IMR-90 (cell line): ENCODE data around the gene GPRASP2. TPM values are rescaled to one million over a fixed set of nuclear protein-coding genes. Genes with fewer than 3 reads are reported as not detected.

Experiments
- ATAC-seq: fragments of 200-7000 bp; cut with Tn5 transposase; 2 replicates; pipeline ENCODE4 v1.9.1; 2020; ENCODE audit warnings: low read depth, mild to moderate bottlenecking, moderate library complexity
- BruUV-seq: library from RNA; stranded (reverse); fragments of 400-500 nt; replicated peaks from 2 replicates; lab custom pipeline; 2021; lab: Mats Ljungman, UMichigan
- CTCF ChIA-PET: fragments of 300-600 bp; formaldehyde crosslinking; extraction: SDS; loops from one replicate; lab custom pipeline; 2021; ENCODE audit warnings: antibody characterized with exemption; lab: Yijun Ruan, JAX
- POLR2A ChIA-PET: fragments of 300-600 bp; sonication (Branson Sonifier 250); formaldehyde crosslinking; loops from one replicate; lab custom pipeline; 2022; ENCODE audit warnings: antibody characterized with exemption; ENCODE audit not compliant: unreplicated experiment; lab: Charles Lee
- DNase-seq: peaks from one replicate; pipeline ENCODE4 v3.0.0; 2013
- H2AFZ ChIP-seq: replicated peaks from 2 replicates; pipeline ENCODE3; 2013; ENCODE audit warnings: low read length, mild to moderate bottlenecking; ENCODE audit not compliant: poor library complexity
- H2AK5ac ChIP-seq: 2 replicates; pipeline ENCODE4 v1.6.1; 2013; ENCODE audit warnings: low read depth, low read length, inconsistent platforms
- H2AK9ac ChIP-seq: replicated peaks from 2 replicates; pipeline ENCODE3; 2013; ENCODE audit warnings: mild to moderate bottlenecking, low read depth, low read length, moderate library complexity; ENCODE audit not compliant: poor library complexity
- H2BK120ac ChIP-seq: 2 replicates; pipeline ENCODE4 v1.6.1; 2013; ENCODE audit warnings: low read depth, low read length, inconsistent platforms
- H2BK15ac ChIP-seq: 3 replicates; pipeline ENCODE4 v1.6.1; 2013; ENCODE audit warnings: low read depth, low read length, inconsistent platforms
- H2BK20ac ChIP-seq: 2 replicates; pipeline ENCODE4 v1.6.1; 2013; ENCODE audit warnings: low read depth, mild to moderate bottlenecking, inconsistent platforms, low read length, moderate library complexity
- H2BK5ac ChIP-seq: 2 replicates; pipeline ENCODE4 v1.6.1; 2013; ENCODE audit warnings: mild to moderate bottlenecking, low read depth, low read length, inconsistent platforms; ENCODE audit not compliant: poor library complexity, severe bottlenecking
- H3K14ac ChIP-seq: replicated peaks from 2 replicates; pipeline ENCODE4 v1.6.1; 2013; ENCODE audit warnings: low read depth, low read length, inconsistent platforms
- H3K18ac ChIP-seq: 2 replicates; pipeline ENCODE4 v1.6.1; 2013; ENCODE audit warnings: low read depth, low read length, control low read depth
- H3K23ac ChIP-seq: 2 replicates; pipeline ENCODE4 v1.6.1; 2013; ENCODE audit warnings: low read depth, low read length, inconsistent platforms
- H3K27ac ChIP-seq: 2 replicates; pipeline ENCODE4 v1.5.1; 2013; ENCODE audit warnings: mild to moderate bottlenecking, control low read depth, low read length; ENCODE audit not compliant: insufficient read depth
- H3K27me3 ChIP-seq: 2 replicates; pipeline ENCODE4 v1.6.1; 2013; ENCODE audit warnings: low read length; ENCODE audit not compliant: control insufficient read depth, insufficient read depth
- H3K36me3 ChIP-seq: 2 replicates; pipeline ENCODE4 v1.6.1; 2013; ENCODE audit warnings: low read length, mixed read lengths; ENCODE audit not compliant: control insufficient read depth, insufficient read depth
- H3K4ac ChIP-seq: 2 replicates; pipeline ENCODE4 v1.6.1; 2013; ENCODE audit warnings: low read depth, low read length, inconsistent platforms
- H3K4me1 ChIP-seq: 2 replicates; pipeline ENCODE4 v1.6.1; 2013; ENCODE audit warnings: low read length, mixed read lengths; ENCODE audit not compliant: control insufficient read depth, insufficient read depth
- H3K4me2 ChIP-seq: 2 replicates; pipeline ENCODE4 v1.6.1; 2013; ENCODE audit warnings: low read depth, mild to moderate bottlenecking, control low read depth, low read length, moderate library complexity
- H3K4me3 ChIP-seq: 2 replicates; pipeline ENCODE4 v1.5.1; 2013; ENCODE audit warnings: low read depth, mild to moderate bottlenecking, control low read depth, low read length, moderate library complexity; ENCODE audit not compliant: insufficient read depth
- H3K56ac ChIP-seq: 2 replicates; pipeline ENCODE4 v1.6.1; 2013; ENCODE audit warnings: low read length, inconsistent platforms; ENCODE audit not compliant: insufficient read depth; ENCODE audit errors: extremely low read depth
- H3K79me1 ChIP-seq, 2 experiments: 2 replicates each; pipeline ENCODE4 v1.6.1; 2013; ENCODE audit warnings: low read length in 2 of 2, inconsistent platforms in 1 of 2, low read depth in 1 of 2
- H3K9ac ChIP-seq: 2 replicates; pipeline ENCODE4 v1.6.1; 2013; ENCODE audit warnings: low read depth, low read length, control low read depth
- H3K9me1 ChIP-seq: 2 replicates; pipeline ENCODE4 v1.6.1; 2013; ENCODE audit warnings: low read length, inconsistent platforms; ENCODE audit not compliant: insufficient read depth
- H3K9me3 ChIP-seq: 2 replicates; pipeline ENCODE4 v1.6.1; 2013; ENCODE audit warnings: low read length; ENCODE audit not compliant: control insufficient read depth, insufficient read depth
- H4K20me1 ChIP-seq: 2 replicates; pipeline ENCODE4 v1.6.1; 2013; ENCODE audit warnings: low read length, inconsistent platforms; ENCODE audit not compliant: insufficient read depth
- H4K5ac ChIP-seq: 2 replicates; pipeline ENCODE4 v1.6.1; 2013; ENCODE audit warnings: mild to moderate bottlenecking, low read depth, low read length, control low read depth
- H4K8ac ChIP-seq, 2 experiments: 2 replicates each; pipeline ENCODE4 v1.6.1; 2013; ENCODE audit warnings: low read depth in 2 of 2, low read length in 2 of 2, control low read depth in 1 of 2, inconsistent platforms in 1 of 2
- H4K91ac ChIP-seq: 2 replicates; pipeline ENCODE4 v1.6.1; 2013; ENCODE audit warnings: low read depth, low read length, inconsistent platforms; ENCODE audit not compliant: insufficient read depth
- MAFK ChIP-seq: IDR thresholded peaks from 2 replicates; pipeline ENCODE4 v1.6.1; 2012; ENCODE audit warnings: low read depth, low read length, improper control_type of control experiment
- MXI1 ChIP-seq: IDR thresholded peaks from 2 replicates; pipeline ENCODE4 v1.6.1; 2012; ENCODE audit warnings: low read depth, mild to moderate bottlenecking, low read length, moderate library complexity, borderline replicate concordance
- NFE2L2 ChIP-seq: fragments of 150-350 bp; IDR thresholded peaks from 2 replicates; pipeline ENCODE4 v1.6.1; 2016; ENCODE audit warnings: low read depth, mild to moderate bottlenecking, low read length
- WGBS, 2 experiments: methylation state at CpG; one replicate each; pipeline versions ENCODE4 v1.1.5 to v1.1.7; 2013; ENCODE audit warnings: missing lambda C conversion rate in 2 of 2; ENCODE audit not compliant: insufficient read length in 1 of 2; ENCODE audit errors: extremely low coverage in 2 of 2; 5-methylcytosine and 5-hydroxymethylcytosine counted together
- dilution Hi-C: fragments of 300-500 bp; cut with HindIII; formaldehyde crosslinking; loops from one replicate; pipeline ENCODE4 v1.14.3; 2018; ENCODE audit warnings: low sequenced_read_pairs; ENCODE audit not compliant: unreplicated experiment
- in situ Hi-C: fragments of 300-500 bp; cut with MboI; formaldehyde crosslinking; loops from 3 replicates; pipeline ENCODE4 v1.14.3; 2019; ENCODE audit warnings: low sequenced_read_pairs, inconsistent platforms, mixed read lengths
- intact Hi-C: fragments of 100-400 bp; cut with micrococcal nuclease; formaldehyde crosslinking; loops from 2 replicates; pipeline ENCODE4 v1.10.0; 2022
- polyA plus RNA-seq, 3 experiments: library from polyadenylated mRNA; depleted of rRNA; stranded (reverse); fragments of >200 nt; gene quantifications; 2 replicates each; pipeline ENCODE4 v1.2.3, GENCODE V29; 2012; ENCODE audit warnings: low replicate concordance in 1 of 3
- total RNA-seq: library from RNA; depleted of rRNA; stranded (reverse); fragments of >200 nt; gene quantifications from 2 replicates; pipeline ENCODE4 v1.2.3, GENCODE V29; 2012

The GPRASP2 gene
- total and polyA plus RNA-seq, 2 of the 4 experiments (the other 2 are of a cell fraction), result 9.4 to 24.7 TPM

GRCh38 chrX:102669526-102669925 is 42.7 kb upstream of the GPRASP2 start:
- DNase-seq (no peak), ATAC-seq (no peak)
- no peak overlapping the region for H3K9ac ChIP-seq
- H4K20me1 ChIP-seq, result no peaks in the 10 kb centered on the region
- H2BK5ac ChIP-seq, result no peak overlapping the region
- no peak overlapping the region for H3K18ac ChIP-seq
- H3K9me3 ChIP-seq, result no peaks in the 10 kb centered on the region
- H3K14ac ChIP-seq, result no peak overlapping the region
- no peak overlapping the region for H4K8ac ChIP-seq
- ChIA-PET POLR2A (no interaction called here), CTCF (interaction anchor here (1.2 kb wide), 1 partner anchor 166 kb away, joined by 3 read pairs; no protein-coding TSS in a partner anchor)
- no CpG with 5 or more reads among the region's 4 CpGs for WGBS, 2 experiments
- intact Hi-C loops (no loop called here), dilution Hi-C loops (no loop called here), in situ Hi-C loops (no loop called here)
- H3K4me1 ChIP-seq, result no peaks in the 10 kb centered on the region
- no peaks in the 10 kb centered on the region for H3K79me1 ChIP-seq
- H3K27ac ChIP-seq, result no peak overlapping the region
- H2BK20ac ChIP-seq, result no peak overlapping the region
- no peak overlapping the region for H4K5ac ChIP-seq
- H3K23ac ChIP-seq, result no peak overlapping the region
- no peak overlapping the region for H2AFZ ChIP-seq
- no TSS peak for BruUV-seq
- H3K4ac ChIP-seq, result no peak overlapping the region
- no peak overlapping the region for H3K4me2 ChIP-seq
- no peak overlapping the region for H3K56ac ChIP-seq
- no peaks in the 10 kb centered on the region for H3K27me3 ChIP-seq
- H2BK120ac ChIP-seq, result no peak overlapping the region
- no peak overlapping the region for H3K4me3 ChIP-seq
- no peak overlapping the region for H2BK15ac ChIP-seq
- no peak overlapping the region for H2AK5ac ChIP-seq
- H3K36me3 ChIP-seq, result no peaks in the 10 kb centered on the region
- no peak overlapping the region for H4K91ac ChIP-seq
- H3K9me1 ChIP-seq, result no peaks in the 10 kb centered on the region
- H2AK9ac ChIP-seq, result no peak overlapping the region
- TF ChIP-seq MXI1 (no peak), MAFK (no peak), NFE2L2 (no peak)
